ENCODE data around the gene PRM3. TPM values are rescaled to one million over a fixed set of nuclear protein-coding genes. Genes with fewer than 3 reads are reported as not detected.
A peak's percentile ranks its signal among the peaks of the same experiment; 100 is the strongest.

The PRM3 gene
- total RNA-seq, 1 experiment from 2014 or later: not detected

- no peak overlapping the region for H3K23ac ChIP-seq (ENCODE audit: insufficient read length, low read depth, low read length)
- no peak overlapping the region for H3K4ac ChIP-seq (ENCODE audit: low read depth, low read length)
- no peaks in the 10 kb centered on the region for H3K79me2 ChIP-seq (ENCODE audit: insufficient read depth, low read length)
- no peaks in the 10 kb centered on the region for H3K27me3 ChIP-seq (ENCODE audit: insufficient read depth, low read length)
- H2BK5ac ChIP-seq (ENCODE audit: insufficient read length, low read length): no peak overlapping the region
- H2AK5ac ChIP-seq (ENCODE audit: insufficient read length, low read length): no peak overlapping the region
- H3K18ac ChIP-seq (ENCODE audit: insufficient read length, low read depth, low read length): no peak overlapping the region
- H2BK20ac ChIP-seq (ENCODE audit: low read depth, low read length, poor library complexity, severe bottlenecking): no peak overlapping the region
- Mint-ChIP-seq H3K27ac (peak overlapping the region in 1 of 3 experiments; percentile 18; a peak in 1 of 7 replicates), H3K27me3 (ENCODE audit: low read depth) (no peaks in the 10 kb centered on the region), H3K4me1 (peaks cover 17 to 23% of the 10 kb centered on the region in 2 experiments), H3K4me3 (no peak overlapping the region), H3K36me3 (ENCODE audit: insufficient read depth in 1 of 3, low read depth in 3 of 3) (no peaks in the 10 kb centered on the region), H3K9me3 (no peaks in the 10 kb centered on the region)
- no peak overlapping the region for H3K9ac ChIP-seq (ENCODE audit: extremely low read depth, insufficient read length, low read length)
- H2BK15ac ChIP-seq (ENCODE audit: low read depth, low read length): no peak overlapping the region
- no peaks in the 10 kb centered on the region for H3K23me2 ChIP-seq (ENCODE audit: insufficient read length, low read depth, low read length, poor library complexity, severe bottlenecking)
- no peaks in the 10 kb centered on the region for H3K79me1 ChIP-seq (ENCODE audit: insufficient read depth, low read depth, low read length, poor library complexity, severe bottlenecking)
- H3K14ac ChIP-seq (ENCODE audit: insufficient read depth, low read length): no peak overlapping the region
- H3K27ac ChIP-seq (ENCODE audit: insufficient read length, low read depth, low read length): no peak overlapping the region
- H4K8ac ChIP-seq (replicated peaks; ENCODE audit: insufficient read length, low read depth, low read length): no peak overlapping the region
- H3K4me2 ChIP-seq (ENCODE audit: insufficient read depth, insufficient read length, low read length): no peak overlapping the region
- no peak overlapping the region for H2AFZ ChIP-seq (ENCODE audit: low read length)
- H4K20me1 ChIP-seq (ENCODE audit: control insufficient read depth, insufficient read depth, insufficient read length): no peaks in the 10 kb centered on the region
- no CpG with 5 or more reads among the region's 5 CpGs for WGBS (ENCODE audit: extremely low coverage, insufficient read length, low lambda C conversion rate)
- H2BK120ac ChIP-seq (ENCODE audit: low read depth, low read length, poor library complexity, severe bottlenecking): no peak overlapping the region
- no peak for TF ChIP-seq CTCF (conservative IDR thresholded peaks at IDR 0.05)
- peaks cover 3% of the 10 kb centered on the region; the same call in 1 of the 2 replicates for H3K4me1 ChIP-seq (ENCODE audit: insufficient read depth, low read length)
- H4K91ac ChIP-seq (ENCODE audit: insufficient read length, low read depth, low read length): no peak overlapping the region
- no peak overlapping the region for H3K56ac ChIP-seq (ENCODE audit: insufficient read length, low read depth, low read length)
- DNase-seq: no peak
- no peak overlapping the region for H4K5ac ChIP-seq (ENCODE audit: insufficient read length, low read depth, low read length)
- no peaks in the 10 kb centered on the region for H3K9me3 ChIP-seq (ENCODE audit: control insufficient read depth, low read depth, low read length)
- no peak overlapping the region for H2BK12ac ChIP-seq (ENCODE audit: insufficient read length, low read depth, low read length)
- no peak overlapping the region for H3T11ph ChIP-seq (ENCODE audit: low read length)
These were observed 24.9 kb upstream of the PRM3 start for GRCh38 chr16:11298143-11298900.

All from H9 (cell line).